GM19099 (cell line): ENCODE results near the gene TNF.
A peak's percentile ranks its signal among the peaks of the same experiment; 100 is the strongest.

ENCODE experiments used
- POLR2A ChIP-seq: IDR thresholded peaks from 3 replicates; pipeline ENCODE4 v1.6.1; 2011; ENCODE audit warnings: low read depth; ENCODE audit not compliant: insufficient read length; ENCODE audit errors: extremely low read depth

TNF gene

DNA sequence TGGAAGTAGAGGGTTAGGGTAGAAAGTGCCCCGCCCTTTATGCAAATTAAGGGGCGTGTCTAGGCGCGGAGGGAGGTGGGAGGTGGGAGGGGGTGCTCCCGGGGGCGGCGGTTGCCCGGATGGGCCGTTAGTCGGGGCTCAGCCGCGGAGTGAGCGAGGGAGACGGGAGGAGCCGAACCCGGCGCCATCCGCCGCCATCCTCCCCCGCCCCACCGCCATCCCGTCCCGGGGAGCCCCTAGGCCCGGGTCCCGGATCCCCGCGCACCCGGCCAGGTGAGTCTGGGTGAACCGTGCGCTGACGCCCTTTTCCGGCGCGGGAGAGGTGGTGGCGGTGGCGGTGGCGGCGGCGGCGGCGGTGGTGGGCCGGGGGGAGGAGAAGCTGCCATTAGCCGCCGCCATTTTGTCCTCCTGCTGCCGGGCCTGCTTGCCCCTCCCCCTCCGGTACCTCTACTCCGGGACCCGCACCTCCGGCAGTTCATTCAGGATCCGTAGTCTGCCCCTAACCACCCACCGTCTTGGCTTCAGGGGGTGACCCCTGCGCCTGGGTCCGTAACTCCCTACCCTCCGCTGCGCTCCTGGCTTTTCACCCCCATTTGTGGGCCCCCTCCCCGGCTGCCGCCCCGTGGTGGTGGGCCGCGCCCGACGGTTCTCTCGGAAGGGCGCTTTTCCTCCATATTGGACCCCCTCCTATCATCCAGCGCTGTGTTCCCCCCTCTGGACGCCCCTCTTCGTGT, 45.4 kb downstream of the TNF start, which contains the start of gene PRRC2A:
Gene PRRC2A (plus strand): TSS at position 130 of the 734 bp plus-strand sequence. CDS start 2,075 bp downstream, outside the sequence.
- TF ChIP-seq POLR2A = peak; percentile 69

DNA sequence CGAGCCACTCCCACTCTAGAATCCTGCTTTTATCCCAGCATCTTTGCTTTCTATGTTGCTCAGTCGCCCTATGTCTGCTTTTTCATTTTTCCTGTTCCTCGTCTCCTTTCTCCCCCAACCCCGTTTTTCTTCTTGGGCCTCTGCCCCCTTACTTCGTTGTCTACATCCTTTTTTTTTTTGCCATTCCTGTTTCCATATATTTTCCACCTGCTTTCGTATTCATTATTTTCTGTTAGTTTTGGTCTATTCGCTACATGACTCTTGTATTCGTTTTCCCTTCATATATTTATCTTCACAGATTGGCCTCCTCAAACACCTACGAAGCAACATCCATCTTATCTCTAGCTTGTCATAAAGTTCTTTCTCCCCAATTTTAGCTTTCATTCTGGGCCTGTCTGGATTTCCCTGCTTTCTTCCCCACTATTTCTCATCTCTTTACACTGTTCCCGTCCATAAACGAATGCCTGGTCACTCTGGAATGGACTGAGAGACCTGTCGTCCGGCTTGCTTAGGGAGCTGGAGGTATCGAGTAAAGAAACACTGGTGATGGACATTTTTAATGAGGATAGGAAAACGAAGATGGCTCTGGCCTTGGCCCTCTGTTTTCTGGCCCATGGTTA, 46.1 kb downstream of the TNF start:
- TF ChIP-seq POLR2A = no peak

DNA sequence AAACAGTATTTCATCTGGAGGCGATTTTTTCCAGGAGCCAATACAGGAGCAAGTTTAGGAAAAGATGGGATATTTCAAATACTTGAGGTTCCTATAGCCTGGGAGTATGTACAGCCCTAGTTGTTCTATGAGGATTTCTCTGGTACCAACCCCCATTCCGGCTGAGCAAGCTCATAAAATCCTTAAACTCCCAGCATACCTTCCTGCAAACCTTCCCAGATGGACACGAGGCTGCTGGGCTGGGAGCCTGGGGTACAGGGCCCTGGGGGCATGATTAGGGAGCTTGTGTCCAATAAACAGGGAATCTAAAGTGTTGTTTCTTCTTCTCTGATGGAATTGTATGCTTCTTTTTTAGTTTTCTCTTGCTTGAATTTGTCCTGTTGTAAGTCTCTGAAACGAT, 46.6 kb downstream of the TNF start:
- TF ChIP-seq POLR2A = no peak

DNA sequence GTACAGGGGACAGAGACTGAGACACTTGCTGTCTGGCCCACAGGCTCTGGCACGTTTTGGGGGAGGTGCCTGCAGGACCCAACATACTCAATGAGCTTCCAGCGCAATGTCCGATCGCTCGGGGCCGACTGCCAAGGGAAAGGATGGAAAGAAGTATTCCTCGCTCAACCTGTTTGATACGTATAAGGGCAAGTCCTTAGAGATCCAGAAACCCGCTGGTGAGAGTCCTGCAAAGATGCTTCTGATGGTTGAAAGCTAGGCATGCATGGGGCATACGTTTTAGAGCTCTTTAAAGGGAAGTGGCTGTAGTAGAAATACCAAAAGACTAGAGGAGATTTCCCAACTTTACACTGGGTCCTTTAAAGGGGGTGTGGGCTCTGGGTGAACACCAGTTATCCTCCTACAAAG, 47.3 kb downstream of the TNF start:
- TF ChIP-seq POLR2A = no peak

DNA sequence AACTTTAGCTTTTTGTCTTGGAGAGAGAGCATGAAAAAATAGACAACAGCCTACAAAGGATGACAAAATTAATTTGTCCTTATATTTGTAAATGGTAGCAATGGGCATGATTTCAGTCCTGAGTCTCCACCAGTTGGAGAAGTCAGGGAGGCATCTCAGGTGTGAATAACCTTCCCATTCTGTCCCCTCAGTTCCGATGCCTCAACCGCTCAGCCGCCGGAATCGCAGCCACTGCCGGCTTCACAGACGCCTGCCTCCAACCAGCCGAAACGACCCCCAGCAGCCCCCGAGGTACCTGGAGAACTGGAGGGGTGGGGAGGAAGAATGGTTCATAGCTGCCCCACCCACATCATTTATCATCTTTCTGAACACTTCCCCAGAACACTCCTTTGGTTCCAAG, 48.7 kb downstream of the TNF start:
- TF ChIP-seq POLR2A = no peak

DNA sequence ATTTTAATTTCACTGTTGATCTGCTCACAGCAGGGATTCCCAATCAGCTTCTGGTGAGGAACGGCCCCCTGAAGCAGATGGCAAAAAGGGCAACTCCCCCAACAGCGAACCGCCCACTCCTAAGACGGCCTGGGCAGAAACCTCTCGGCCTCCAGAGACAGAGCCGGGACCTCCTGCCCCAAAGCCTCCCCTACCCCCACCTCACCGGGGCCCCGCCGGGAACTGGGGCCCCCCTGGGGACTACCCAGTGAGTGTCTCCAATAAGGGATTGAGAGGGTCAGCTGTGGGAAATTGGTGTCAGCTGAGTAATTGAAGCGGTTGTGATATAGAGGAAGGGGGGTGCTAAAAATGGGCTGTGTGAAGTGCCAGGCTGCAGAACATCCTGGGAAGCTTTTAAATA, 51.6 kb downstream of the TNF start:
- TF ChIP-seq POLR2A = no peak

DNA sequence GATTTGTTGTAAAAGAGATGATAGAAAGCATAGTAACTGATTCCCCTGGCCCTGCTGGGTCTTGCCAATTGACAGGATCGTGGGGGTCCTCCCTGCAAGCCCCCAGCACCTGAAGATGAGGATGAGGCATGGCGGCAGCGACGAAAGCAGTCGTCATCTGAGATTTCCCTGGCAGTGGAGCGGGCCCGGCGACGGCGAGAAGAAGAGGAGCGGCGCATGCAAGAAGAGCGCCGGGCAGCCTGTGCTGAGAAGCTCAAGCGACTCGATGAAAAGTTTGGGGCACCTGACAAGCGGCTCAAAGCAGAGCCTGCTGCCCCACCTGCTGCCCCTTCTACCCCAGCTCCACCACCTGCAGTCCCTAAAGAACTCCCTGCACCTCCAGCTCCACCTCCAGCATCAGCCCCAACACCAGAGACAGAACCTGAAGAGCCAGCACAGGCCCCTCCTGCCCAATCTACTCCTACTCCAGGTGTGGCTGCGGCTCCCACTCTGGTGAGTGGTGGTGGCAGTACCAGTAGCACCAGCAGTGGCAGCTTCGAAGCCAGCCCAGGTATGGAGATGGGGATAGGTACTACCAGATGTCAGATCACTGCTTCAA, 52.4 kb downstream of the TNF start:
- no peak for TF ChIP-seq POLR2A
